GM12865 (cell line): ENCODE measurements around the gene NUFIP2.

Source experiments
- DNase-seq: peaks from one replicate; pipeline ENCODE4 v3.0.0; 2010; ENCODE audit warnings: low read depth
- H3K4me3 ChIP-seq: 2 replicates; pipeline ENCODE4 v1.5.1; 2011; ENCODE audit warnings: mild to moderate bottlenecking, low read depth, low read length, control low read depth
- CTCF ChIP-seq: IDR thresholded peaks from 2 replicates; pipeline ENCODE4 v1.5.1; 2011; ENCODE audit warnings: low read length, control low read depth, low read depth, inconsistent platforms; ENCODE audit not compliant: insufficient read depth; ENCODE audit errors: missing control alignments

Gene NUFIP2

GRCh38 chr17:29246628-29247027, 47.3 kb downstream of the NUFIP2 start, which contains the start of gene CRYBA1:
Gene CRYBA1, plus strand, starts transcription at chr17:29246859. Its CDS starts 5 bp downstream, at chr17:29246864.
- DNase-seq: no peak
- no peak for TF ChIP-seq CTCF
- H3K4me3 ChIP-seq: no peak within 1 kb of the TSS

GRCh38 chr17:29245401-29245800, 48.5 kb downstream of the NUFIP2 start:
- TF ChIP-seq CTCF: no peak
- DNase-seq: no peak
- H3K4me3 ChIP-seq: no peak overlapping the region

- peak; percentile 48 for TF ChIP-seq CTCF
- peak; percentile 45 for DNase-seq
- no peak overlapping the region for H3K4me3 ChIP-seq
Observed at GRCh38 chr17:29243792-29244191, 50.2 kb downstream of the NUFIP2 start.

- DNase-seq: no peak
- H3K4me3 ChIP-seq: no peak overlapping the region
- no peak for TF ChIP-seq CTCF
Observed at GRCh38 chr17:29242790-29243189, 51.2 kb downstream of the NUFIP2 start.

- no peak overlapping the region for H3K4me3 ChIP-seq
- TF ChIP-seq CTCF: no peak
- DNase-seq: no peak
Observed at GRCh38 chr17:29242051-29242450, 51.9 kb downstream of the NUFIP2 start.

GRCh38 chr17:29240968-29241963, 52.7 kb downstream of the NUFIP2 start:
- H3K4me3 ChIP-seq: no peak overlapping the region
- no peak for TF ChIP-seq CTCF
- DNase-seq: peak; percentile 17
